Measurements from ENCODE around the gene ERGIC3.
"Not testable (repeated sequence)": the region's sequence is repeated elsewhere in the genome, so short reads cannot be mapped to it uniquely, and the experiment has no call there.

ERGIC3 gene

DNA sequence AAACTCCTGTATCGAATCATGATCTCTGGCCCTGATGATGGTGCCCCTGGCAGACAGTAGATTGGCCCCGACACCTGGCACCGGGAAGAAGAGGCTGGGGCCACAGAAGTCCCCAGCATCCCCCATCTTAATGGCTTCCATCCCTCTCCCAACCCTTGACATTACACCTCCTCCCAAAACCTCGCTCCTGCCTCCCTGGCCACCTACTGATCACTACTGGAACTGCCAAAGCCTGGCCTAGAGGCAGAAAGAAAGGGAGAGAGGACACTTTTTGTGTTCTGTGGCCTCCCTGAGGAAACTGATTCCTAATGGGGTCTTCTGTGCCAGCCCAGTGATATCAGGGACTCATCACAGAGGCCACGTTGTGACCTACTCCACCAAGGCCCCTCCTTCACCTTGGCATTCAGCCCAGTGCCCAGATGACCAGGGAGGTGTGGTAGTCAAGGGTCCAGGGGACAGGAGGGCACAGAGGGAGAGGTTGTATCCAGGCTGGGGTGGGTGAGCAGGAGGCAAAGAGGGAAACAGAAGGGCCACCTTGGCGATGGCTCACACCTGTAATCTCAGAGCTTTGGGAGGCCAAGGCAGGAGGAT, 18.5 kb upstream of the ERGIC3 start:
- DNase-seq, result no peak

DNA sequence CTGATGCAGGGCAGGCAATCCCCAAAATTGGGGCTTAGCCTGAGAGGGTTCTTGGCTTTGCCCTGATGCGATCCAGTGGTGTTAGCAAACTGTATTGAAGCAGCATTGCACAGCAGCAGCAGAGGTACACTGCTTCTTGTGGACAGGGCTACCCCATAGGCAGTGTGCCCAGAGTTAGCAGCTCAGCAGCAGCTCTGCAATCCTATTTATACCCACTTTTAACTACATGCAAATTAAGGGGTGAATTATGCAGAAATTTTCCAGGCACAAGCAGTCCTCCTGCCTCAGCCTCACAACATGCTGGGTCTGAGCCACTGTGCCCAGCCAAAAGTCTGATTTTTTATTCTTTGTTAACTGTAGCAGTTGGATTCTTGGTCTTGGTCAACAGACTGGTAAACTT, 16.2 kb upstream of the ERGIC3 start:
- no peak for DNase-seq

DNA sequence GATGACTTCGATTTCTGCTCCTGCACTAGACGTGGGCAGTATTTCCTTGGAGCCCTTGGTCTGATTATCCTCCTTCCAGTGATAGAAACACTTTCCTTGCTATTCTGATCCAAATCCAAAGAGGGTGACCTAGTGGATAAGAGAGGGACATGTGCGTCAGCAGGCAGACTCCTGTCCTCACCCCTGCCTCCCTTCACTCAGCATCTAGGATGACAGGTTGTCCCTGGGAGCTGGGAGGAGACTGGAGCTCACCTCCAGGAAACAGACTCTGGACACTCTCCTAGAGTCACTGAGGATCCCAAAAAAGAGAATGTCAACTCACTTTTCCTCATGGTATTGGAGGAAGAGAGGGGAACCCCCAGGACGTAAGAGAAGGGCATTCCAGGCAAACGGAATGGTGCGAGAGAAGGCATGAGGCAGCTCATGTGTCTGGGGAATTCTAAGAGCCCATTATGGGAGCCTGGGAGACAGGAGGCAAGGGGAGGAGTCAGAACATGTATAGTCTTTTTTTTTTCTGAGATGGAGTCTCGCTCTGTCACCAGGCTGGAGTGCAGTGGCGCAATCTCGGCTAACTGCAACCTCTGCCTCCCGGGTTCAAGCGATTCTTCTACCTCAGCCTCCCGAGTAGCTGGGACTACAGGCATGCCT, 14.6 kb upstream of the ERGIC3 start:
- no peak for DNase-seq

DNA sequence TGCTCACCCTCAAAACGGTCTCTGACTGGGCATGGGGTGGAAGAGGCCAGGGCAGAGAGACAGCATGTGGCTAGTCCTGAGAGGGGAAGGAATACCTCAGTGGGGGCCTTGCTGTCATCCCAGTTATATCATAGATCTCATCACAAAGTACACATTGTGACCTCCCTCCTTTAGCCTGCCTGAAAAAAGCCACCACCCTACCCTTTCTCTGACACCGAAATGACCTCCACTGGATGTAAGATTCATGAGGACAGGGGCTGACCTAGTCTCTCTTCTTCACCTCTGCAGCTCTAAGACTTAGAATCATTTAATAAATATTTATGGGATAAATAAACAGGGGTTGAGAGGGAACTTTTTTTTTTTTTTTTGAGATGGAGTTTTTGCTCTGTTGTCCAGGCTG, 12.3 kb upstream of the ERGIC3 start, which contains the start of gene C20orf173:
Gene C20orf173, minus strand, starts transcription at position 101 of the 400 bp plus-strand sequence. CDS start 279 bp downstream, outside the sequence.
- DNase-seq, result no peak

DNA sequence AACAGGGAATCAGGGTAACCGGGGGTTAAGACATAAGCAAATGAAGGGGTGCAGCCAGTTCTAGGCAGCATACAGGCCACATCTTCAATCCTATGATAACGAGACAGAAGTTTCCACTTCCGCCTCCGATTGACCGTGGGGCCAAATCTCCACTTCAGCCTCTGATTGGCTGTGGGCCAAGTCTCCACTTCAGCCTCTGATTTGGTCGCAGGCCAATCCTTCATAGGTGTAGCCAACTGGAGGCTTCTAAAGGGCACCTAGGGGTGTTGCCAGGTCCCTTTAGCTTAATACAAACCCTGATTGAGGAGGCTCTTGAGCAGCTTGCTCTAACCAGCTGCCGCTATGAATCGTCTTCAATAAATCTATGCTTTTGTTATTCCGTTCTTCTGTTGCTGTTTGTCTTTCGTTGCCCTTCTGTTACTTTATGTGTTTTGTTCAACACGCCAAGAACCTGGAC, 2.1 kb upstream of the ERGIC3 start:
- DNase-seq, result no peak

DNA sequence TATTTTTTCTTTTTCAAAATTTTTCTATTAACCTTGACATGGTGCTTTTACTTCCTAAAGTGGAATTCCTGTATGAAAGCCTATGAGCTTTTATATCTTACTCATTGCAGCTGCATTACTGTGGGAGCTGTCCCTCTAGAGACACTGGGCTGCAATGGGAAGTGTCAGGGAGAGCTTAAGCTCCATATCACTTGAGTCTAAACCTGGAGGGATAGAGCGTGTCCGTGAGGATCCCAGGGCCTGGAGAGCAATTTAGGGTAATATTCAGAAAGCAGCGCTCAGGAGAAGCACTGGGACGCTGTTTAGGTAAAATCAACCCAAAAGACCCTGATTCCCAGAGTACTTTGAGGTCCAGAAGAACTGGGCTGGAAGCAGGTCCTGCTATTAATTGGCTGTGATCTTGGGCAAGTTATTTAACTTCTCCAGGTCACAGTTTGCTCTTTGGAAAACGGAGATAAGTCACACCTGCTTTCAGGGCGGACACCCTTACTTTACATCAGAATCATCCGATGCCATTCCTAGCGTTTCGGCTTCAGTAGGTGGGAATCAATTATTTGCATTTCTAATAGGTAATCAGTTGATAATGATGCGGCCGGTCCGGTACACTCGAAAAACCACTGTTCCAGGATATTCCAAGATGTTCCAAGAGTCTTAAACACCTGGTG, 628 bp upstream of the ERGIC3 start:
- no peak for DNase-seq

DNA sequence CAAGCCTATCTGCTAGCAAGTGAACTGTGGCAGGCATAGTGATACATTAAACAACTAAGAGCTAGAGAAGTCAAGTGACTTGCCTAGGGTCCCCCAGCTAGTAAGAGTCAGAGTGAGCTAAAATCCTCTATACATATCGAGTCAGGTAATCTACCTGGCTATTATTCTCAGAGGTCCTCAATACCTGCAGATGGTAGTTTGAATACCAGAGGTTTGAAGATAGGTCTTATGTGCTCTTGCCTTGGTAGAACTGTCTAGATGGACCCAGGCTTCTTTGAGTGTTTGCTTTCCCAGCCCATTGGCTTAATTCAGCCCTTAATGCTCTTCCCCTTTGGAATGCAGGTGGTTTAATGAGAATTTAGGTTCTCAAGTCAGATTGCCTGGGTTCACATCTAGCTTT, 1.1 kb downstream of the ERGIC3 start:
- DNase-seq, result no peak

DNA sequence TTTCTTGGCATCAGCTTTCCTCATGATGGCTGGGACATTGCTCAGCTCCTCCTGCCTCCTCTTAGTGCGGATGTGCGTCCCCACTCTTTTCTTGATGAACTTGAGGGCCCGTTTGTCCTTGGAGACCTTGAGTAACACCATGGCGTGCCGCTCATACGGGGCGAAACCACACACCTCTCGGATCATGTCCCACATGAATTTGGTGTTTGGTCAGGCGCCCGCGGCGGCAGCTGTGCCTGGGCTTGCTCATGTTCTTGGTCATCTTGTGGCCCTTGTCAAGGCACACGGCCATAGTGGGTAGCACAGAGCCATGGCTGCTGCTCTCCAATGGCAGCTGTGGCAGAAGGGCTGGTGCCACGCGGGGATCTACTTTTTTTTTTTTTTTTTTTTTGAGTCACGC, 2.6 kb downstream of the ERGIC3 start:
- no peak for DNase-seq

DNA sequence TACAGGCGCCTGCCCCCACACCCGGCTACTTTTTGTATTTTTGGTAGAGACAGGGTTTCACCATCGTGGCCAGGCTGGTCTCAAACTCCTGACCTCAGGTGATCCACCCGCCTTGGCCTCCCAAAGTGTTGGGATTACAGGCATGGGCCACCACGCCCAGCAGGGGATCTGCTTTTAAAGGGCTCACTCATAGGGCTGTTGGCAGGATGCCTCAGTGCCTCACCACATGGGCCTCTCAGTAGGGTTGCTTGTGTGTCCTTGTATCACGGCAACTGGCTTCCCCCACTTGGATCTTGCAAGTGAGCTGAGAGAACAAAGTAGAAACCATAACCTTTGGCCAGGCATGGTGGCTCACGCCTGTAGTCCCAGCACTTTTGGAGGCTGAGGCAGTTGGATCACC, 3.1 kb downstream of the ERGIC3 start:
- not testable (repeated sequence) for DNase-seq

DNA sequence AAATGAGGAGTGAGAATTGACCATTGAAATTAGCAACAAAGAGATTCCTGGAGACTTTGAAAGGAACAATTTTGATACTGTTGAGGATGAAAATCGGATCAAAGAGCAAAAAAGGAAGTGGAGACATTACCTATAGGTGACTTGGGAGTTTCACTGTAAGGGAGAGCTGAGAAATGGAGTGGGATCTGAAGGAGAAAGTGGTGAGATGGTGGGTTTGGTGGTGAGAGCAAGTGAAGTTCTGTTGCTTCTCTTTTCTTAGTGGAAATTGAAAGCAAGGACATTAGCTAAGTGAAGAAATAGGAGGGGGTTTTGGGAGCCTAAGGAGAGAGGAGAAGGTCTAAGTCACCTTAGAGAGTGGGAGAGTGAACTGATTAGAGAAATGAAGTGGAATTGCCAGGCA, 4.2 kb downstream of the ERGIC3 start:
- DNase-seq, result no peak

DNA sequence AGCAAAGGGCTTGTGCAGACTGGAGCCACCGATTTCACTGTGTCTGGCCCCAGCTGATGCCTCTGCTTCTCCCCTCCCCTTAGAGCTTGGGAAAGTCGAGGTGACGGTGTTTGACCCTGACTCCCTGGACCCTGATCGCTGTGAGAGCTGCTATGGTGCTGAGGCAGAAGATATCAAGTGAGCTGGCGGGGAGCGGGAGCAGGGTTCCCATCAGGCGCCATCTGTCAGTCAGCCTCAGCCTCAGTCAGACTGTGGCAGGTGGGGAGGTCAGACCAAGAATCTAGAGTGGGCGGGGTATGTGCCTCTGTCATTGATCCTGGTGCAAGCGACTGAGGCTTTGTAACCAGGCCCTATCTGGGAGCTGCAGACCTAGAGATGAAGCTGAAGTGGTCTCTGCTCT, 5.5 kb downstream of the ERGIC3 start:
- no peak for DNase-seq

DNA sequence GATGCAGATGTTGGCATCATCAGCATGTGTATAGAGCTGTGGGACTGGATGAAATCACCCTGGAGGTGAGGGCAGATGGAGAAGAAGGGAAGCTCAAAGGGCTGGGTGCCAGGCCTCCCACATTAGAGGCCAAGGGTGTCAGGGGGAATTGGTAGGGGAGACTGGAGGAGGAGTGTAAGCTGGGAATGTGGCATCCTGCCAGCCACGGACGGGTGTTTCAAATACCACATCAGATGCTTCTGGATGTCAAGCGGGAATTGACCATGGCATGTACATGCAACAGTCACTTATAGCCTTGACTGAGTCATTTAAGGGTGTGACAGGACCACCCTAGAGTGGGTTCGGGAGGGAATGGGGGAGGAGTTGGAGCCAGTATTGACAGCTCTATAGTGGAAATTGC, 9.6 kb downstream of the ERGIC3 start:
- DNase-seq, result no peak

DNA sequence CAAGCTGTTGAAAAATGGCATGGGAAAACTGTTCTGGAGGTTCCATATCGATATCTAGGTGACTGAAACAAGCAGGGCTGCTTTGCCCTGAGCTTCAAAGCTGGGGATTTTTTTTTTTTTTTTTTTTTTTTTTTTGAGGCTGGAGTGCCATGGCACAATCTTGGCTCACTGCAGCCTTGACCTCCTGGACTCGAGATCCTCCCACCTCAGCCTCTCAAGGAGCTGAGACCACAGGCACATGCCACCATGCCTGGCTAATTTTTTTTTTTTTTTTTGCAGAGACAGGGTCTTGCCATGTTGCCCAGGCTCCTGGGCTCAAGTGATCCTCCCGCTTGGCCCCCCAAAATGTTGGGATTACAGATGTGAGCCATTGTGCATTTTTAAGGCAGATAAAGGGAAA, 11.0 kb downstream of the ERGIC3 start:
- no peak for DNase-seq

DNA sequence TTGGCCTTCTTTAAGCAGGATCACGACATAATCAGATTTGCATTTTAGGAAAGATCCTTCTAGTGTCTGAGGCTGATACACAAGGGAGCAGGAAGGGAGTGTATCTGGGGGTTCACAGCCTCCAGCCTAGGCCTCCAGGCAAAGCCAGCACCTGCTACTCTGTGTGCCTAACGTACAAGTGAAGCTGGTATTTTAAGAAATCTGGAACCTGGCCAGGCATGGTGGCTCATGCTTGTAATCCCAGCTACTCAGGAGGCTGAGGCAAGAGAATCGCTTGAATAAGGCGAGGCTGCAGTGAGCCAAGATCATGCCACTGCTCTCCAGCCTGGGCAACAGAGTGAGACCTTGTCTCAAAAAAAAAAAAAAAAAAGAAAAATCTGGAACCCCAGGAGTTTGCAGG, 13.6 kb downstream of the ERGIC3 start:
- not testable (repeated sequence) for DNase-seq

DNA sequence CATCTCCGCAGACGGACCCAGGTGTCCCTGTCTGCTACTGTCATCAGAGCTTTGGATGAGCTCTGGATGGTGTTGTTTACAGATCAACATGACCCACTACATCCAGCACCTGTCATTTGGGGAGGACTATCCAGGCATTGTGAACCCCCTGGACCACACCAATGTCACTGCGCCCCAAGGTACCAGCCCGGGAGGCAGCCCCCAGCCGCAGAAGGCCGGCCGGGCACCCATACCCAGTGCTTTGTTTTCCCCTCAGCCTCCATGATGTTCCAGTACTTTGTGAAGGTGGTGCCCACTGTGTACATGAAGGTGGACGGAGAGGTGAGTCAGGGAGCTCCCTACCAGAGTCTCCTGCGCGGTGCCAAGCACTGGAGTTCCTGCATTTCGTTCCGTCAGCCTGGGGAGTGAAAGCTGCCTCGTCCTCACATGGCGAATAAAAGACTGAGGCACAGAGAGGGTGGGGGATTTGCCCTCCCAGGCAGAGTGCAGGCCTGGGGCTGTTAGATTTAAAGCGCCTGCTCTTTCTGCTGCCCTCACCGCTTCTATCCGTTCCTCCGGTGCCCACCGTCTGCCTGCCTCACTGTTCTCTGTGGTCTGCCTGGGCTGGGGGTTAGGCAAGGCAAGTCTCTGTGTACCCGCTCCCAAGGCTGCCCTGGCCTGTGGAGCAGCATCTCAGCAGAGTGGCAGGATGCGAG, 14.2 kb downstream of the ERGIC3 start:
- DNase-seq, result no peak

DNA sequence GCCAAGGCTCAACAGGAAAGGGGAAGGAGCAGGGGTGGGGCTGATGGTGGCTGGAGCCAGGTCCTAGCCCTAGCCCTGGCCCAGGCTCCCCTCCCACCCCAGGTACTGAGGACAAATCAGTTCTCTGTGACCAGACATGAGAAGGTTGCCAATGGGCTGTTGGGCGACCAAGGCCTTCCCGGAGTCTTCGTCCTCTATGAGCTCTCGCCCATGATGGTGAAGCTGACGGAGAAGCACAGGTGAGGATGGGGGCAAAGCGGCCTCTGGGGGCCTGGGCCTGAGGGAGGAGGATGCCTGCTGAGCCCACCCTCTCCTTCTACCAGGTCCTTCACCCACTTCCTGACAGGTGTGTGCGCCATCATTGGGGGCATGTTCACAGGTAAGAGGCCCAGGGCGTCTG, 15.0 kb downstream of the ERGIC3 start:
- DNase-seq, result no peak

DNA sequence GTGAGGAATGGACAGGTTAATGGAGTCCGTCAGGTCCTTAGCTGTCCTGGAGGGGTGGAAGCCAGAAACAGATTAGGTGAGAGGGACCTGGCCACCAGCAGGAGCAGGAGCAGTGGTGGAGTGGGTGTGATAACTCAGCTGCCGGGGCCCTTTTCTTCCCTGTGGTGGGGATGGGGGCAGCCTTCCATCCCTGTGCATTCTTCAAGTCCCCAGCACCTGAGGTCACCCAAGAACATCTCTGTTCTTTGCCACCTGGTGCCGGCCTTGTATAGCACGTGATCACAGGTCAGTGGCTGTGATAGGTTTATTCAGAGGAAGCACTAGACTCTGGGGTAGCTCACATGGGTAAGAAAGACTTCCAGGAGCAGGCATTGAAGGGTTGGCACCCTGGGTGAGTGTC, 16.6 kb downstream of the ERGIC3 start:
- no peak for DNase-seq

DNA sequence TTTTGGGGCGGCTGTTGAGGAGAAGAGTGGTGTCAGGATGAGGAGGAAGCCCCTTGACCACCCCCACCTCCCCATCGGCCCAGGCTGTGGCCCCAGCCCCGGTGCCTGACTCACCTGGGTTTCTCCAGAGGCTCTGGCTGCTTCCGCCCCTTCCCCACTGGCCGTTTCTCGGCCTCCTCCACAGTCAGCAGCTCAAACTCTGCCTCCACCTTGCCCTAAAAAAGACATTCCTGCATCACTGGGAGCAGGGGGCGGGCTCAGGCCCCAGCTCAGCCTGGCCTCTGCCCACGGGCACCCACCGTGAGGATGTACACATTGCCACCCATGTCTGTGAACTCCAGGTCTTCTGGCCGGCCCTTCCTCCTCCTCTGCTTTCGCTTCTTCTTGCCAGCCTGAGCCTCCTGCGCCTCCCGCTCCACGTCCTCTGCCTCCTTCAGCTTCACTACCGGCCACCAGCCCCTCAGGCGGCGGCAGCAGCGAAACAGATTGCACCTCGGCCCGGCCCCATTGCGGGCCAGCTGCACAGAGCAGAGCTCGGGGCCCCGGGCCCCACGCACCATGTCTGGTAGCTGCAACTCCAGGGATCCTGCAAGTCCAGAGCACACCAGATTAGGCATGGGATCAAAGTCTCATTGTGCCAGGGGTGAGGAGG, 17.3 kb downstream of the ERGIC3 start:
- no peak for DNase-seq

DNA sequence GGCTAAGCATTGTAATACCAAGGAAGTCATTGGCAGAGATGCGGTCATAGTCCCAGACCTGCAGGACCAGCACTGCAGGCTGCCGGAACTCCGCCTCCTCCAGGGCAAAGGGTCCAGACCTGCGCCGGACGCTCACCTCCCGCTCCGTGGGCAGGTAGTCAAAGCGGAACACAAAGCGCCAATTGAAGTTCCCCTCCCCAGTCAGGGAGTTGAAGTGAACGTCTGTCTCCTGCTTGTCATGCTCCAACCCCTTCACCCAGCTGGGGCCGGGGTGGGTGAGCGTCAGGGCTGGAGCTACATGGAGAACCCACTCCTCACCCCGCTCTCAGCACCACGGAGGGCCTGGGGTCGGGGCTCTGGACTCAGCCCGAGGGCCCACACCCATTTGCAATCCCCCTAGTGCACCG, 18.2 kb downstream of the ERGIC3 start:
- DNase-seq, result no peak

DNA sequence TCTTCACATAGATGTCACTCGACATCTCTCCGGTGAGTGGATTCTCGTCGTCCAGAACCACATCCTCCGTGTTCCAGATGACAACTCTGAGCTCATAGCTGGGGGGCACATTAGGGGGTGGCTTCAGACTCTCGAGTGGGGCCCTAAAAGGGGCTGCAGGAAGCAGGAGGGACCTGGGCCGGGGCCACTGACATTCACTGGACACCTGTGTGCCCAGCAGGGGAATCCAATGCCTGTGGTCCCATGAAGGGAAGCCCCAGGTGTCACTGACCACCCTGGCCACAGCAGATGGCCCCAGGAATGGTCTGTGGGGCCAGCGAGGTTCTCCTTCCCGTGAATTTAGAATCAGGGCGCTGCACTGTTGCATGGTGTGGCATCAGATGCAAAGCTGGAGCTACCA, 18.7 kb downstream of the ERGIC3 start:
- no peak for DNase-seq

DNA sequence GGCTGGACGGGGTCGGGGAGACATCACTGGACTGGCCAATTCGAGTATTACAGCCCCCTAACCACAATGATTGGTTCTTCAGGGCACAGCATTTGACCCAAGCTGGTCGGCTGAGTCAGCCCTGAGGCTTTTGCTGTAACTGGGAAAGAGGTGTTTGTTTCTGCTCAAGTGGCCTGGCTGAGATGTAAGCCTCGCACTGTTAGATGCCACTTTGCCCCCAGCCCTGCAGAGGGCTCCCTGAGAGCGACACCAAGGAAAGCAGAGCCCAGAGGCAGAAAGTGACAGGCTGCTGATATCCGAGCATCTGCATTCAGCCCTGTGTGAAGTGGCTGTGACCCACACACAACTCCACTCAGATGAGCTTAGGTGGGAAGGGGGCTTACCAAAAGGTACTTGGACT, 19.4 kb downstream of the ERGIC3 start:
- no peak for DNase-seq

DNA sequence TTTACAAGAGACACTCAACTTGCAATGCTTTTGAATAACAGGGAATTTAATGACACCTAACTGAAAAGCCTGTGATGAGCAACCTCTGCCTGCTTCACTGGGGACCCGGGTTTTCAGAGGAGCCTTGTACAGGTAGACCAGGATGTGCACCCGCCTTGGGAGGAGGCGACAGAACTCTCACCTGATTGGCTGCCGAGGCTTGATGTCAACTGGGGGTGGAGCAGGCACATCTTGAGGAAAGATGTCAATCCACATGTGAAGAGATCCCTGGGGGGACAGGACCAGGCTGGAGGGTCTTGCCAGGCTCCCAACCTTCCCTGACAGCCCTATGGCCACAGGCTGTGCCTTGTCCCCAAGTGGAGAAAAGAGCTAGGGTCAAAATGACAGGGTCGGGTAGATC, 19.8 kb downstream of the ERGIC3 start:
- no peak for DNase-seq

DNA sequence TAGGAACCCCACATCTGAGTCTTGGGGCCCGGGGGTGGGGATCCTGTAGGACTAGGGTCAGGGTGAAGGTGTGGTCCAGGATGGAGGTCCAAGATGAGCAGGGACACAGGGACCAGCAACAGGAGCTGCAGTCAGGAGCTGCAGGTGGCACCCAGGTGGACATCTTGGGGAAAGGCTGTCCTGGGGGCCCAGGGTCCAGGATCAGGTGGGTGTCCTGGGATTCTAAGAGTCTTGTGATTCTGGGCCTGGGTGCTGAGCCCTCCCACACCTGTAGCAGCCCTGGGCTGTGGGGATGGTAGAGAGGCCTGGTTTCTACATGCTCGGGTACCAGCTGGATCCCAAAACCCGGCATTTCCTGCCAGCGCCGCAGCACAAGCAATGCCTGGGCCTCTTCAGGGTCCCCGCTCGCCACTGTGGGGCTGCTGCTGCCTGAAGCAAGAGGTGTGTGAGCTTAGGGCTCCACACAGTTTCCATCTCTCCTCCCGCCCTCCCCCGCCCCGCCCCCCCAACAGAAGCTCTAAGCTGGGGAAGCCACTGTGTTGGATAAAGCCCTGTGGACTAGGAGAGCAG, 20.7 kb downstream of the ERGIC3 start:
- DNase-seq, result no peak

Data from cerebellar nuclear complex (tissue), 1 donor.